Activated CD8-positive, alpha-beta memory T cell treated with anti-CD3 and anti-CD28 coated beads, Interleukin-2, amount 50 U/mL, for 1 hour (primary cell): ENCODE measurements around the gene CDH4.

Experiments
- DNase-seq: peaks from one replicate; pipeline ENCODE4 v3.0.0-alpha.2; 2020; ENCODE audit errors: extremely low read depth

CDH4 gene

DNA sequence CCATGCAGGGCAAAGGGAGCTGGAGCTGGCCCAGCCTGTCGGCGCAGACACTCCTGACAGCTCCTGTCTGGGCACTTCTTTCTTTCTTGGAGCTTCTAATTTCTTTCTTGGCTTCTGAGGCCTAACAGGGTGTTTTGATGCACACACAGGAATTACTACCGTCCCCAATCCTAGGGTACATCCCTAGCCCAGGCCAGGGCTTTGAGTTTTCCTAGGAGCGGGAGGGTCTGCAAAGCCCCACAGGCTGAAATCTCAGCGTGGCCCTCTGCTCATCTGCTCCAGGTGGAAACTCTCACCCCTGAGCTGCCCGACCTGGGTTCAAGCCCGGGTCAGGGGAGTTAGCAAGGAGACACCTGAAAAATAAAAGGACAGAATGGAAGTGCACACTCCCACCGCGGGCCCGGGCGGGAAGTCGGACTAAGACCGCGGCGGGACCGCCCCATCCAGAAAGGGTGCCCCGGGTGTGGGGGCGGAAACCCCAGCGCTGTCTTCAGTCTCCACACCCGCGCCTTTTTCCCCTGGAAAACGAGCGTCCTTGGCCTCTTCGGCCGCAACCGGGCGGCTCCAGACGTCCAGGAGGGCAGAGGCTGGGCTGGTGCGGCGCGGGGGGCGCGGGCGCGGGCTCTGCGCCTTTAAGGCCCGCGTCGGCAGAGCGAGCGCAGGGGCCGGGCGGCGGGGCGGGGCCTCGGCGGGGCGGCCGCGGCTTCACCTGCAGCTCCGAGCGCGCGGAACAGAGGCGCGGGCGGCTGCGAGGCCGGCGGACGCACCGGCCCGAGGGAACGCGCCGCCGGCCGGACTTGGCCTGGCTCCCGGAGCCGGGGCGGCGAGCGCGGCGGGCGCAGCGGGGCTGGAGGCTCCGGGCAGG is at the start of gene CDH4:
CDH4 (plus strand) TSS at position 733 of the 865 bp plus-strand sequence.
- DNase-seq = no peak

DNA sequence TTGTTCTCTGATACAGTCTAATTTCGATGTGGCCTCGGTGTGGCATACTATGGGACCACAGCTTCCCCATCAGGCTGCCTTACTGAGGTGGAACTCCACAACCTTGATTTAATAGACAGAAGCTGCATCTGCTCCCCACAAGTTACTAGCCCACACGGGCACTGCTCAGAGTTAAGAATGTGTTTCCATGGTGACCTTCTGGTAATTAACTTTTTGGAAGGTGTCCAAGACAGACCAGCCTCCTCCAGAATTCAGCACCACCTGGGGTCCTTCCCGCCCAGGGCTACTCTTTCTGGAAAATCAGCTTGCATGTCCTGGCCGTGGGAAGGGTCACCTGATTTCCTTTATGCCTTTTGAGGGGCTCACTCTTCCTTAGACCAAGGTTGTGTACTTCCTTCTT is 48.7 kb upstream of the CDH4 start:
- DNase-seq = no peak

DNA sequence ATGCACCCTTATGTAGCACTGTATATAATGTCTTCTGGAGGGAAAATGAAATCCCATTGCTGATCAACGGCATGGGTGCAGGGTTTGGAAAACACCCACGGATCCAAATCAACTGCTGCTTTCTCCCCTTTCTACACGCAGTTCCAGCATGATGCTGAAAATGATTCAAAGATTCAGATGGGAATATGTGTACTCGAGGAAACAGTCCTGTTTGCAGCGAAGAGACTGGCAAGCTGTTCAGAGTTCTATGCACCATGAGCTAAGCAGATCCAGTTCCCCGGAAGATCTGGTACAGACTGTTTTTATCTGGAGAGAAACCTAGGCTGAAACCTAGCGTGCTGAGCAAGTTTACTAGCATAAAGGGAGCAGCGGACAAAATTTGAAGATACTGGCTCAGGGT is 47.9 kb upstream of the CDH4 start:
- no peak for DNase-seq

DNA sequence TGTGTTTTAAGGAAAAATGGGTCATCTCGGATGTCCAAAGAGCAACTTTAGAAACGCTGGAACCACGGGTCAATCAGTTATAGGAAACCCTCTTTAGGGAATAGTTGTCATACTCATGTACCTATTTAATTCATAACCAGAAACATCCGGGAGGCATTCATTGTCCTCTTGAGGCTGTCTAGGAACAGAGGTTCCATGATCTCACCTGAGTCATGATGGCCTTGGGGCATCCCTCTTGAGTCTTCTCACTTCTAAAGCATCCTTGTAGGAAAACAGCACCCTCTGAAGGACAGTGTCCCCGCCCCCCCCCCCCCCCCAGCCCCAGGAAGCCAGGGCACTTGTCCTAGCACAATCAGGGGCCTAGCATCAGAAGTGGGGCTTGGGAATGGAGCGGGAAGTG is 46.3 kb upstream of the CDH4 start:
- no peak for DNase-seq

DNA sequence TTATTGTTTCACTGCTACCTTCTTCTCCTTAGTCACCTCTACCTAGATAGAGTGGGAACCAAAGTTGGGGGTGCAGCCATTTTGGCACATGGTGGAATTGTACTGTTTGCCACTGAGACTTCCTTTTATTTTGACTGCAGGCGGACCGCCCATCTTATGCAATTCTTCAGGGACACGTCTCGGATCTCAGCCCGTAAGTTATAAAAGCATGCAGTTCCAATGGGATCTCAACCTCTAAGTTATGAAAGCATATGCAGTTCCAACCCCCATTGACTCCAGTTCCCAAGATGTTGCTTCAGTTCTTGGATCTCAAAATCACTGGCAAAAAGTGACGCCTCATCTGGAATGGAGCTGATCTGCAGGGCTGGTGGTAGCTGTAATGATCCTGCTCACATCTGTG is 41.2 kb upstream of the CDH4 start:
- no peak for DNase-seq

DNA sequence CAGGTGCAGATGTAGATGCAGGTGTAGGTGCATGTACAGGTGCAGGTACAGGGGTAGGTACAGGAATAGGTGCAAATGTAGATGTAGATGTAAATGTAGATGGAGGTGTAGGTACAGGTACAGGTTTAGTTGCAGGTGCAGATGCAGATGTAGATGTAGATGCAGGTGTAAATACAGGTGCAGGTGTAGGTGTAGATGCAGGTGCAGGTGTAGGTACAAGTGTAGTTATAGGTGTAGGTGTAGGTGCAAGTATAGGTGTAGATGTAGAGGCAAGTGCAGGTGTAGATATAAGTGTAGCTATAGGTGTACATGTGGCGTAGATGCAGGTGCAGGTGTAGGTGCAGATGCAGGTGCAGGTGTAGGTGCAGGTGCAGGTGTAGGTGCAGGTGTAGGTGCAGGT is 34.2 kb upstream of the CDH4 start:
- DNase-seq = no peak

DNA sequence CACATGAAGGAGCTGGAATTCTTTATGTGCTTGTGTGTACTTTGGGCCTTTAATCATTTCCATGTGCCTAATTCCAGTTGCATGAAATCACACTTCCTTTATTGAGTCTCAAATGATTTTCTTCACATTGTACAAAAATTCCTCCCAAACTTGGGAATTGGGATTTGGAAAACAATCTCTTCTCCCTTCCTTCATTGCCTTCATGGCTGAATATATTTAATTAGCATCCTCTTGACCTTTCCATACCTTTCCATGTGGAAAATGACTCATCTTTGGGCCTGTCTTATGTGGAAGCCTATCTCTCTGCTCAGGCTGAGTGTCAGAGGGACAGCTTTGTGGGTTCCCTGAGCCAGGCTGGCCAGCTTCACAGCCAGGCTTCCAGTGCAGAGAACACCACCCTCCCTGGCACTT is 33.0 kb upstream of the CDH4 start:
- DNase-seq = no peak

DNA sequence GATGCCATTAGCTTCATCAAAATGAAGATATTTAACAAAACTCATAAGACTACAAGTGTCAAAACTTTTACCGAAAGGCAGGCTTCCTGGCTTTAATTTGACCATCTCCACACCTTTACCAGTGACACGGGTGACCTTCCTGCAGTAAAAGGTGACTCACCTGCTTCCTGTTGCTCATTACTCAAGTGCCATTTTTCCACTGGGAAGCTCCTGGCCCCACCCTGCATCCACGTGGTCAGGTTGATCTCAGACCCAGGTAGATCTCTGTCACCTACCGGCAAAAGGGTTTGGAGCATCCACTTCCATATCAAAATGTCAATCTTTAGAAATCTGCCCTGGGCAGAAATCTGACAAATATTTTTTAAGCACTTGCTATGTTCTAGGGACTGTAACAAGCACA is 31.9 kb upstream of the CDH4 start:
- no peak for DNase-seq

DNA sequence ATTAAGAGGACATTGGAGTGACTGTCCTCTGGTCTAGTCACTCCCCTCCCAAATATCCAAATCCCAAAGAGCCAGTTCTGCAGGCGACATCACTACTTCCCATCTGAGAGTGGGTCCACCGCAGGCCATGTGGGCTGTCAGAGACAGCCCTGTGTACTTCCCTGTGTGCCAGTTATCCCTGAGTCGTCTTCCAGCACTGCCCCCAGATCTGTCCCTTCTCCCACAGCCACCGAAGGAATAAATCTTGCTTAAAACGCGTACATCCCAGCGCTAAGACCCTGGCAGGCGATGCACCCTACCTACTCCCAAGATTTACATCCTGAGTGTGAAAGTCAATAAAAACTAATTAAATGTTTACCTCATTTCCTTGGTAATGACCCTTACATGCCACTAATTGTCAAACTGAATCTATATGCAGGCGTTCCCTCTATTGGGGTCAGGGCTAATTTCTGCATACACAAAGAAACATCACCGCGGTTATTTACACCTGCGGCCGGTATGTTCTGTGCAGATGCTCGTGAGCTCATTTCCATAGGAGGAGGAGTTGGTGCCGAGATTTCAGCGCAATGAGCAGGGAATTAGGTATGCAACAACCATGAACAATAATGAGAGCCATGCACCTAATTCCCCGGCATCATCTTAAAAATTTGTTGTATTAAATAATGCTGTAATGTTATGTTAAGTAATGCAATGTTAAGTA is 31.3 kb upstream of the CDH4 start:
- no peak for DNase-seq

DNA sequence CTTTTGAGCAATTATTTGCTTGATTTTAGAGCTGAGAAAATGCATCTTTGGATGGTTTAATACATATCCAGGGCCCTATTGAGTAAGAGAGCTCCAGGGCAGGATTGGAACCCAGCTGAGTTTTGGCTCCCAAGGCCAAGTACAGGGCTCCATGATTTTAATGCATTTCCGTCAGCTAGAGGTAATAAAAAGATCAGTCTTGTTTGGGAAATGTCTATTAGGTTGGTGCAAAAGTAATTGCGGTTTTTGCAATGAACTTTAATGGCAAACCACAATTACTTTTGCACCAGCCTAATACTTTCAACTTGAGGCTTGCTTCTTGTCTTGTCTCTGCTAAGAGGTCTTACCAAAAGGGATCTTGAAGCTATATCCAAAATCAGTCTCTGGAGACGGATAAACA is 29.4 kb upstream of the CDH4 start:
- DNase-seq = no peak

DNA sequence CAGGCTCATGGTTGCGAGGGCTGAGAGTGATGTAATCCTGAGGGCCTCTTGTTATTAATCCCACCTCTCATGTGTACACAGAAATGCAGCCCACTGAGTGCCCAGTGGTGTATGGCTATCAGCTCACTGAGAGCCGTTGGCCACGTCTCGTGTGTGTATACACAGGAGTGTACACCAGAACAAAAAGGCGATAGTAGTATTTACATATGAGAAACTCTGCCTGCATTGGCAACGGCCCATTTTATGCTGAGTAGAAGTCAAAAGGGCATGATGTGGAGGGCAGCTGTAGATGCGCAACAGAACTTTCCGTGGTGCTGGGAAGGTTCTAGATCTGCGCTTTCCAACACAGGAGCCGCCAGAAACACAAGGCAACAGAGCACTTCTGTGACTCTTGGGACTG is 28.9 kb upstream of the CDH4 start:
- DNase-seq = no peak

DNA sequence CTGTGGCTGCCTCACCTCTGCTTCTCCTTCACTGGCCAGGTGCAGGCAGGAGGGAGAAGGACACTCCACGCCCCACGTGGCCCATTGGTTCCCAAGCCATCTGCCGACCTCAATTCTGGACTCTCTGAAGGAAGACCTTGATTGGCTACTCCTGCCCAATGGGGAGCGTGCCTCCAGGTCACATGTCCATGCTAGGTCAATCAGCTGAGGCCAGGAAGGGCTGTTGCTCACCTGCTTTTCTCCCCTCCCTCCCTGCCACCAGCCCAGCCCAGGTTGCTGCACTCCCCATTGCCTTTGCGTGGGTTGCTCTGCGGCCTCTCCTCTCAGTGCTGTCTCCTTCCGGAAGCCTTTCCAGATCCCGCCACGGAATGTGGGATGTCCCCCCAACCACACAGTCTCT is 21.9 kb upstream of the CDH4 start:
- no peak for DNase-seq

DNA sequence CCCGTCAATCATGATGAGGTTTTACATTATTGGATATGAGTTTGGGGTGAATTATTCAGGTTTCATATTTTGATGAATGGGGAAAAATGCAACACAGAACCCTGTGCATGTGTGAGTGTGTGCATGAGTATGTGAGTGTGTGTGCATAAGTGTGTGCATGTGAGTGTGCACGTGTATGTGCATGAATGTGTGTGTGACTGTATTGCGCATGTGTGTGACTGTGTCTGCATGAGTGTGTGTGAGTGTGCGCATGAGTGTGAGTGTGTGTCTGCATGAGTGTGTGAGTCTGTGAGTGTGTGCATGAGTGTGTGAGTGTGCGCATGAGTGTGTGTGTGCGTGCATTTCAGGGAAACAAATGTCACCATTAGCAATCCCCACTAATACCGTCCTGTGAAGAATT is 18.5 kb upstream of the CDH4 start:
- no peak for DNase-seq

DNA sequence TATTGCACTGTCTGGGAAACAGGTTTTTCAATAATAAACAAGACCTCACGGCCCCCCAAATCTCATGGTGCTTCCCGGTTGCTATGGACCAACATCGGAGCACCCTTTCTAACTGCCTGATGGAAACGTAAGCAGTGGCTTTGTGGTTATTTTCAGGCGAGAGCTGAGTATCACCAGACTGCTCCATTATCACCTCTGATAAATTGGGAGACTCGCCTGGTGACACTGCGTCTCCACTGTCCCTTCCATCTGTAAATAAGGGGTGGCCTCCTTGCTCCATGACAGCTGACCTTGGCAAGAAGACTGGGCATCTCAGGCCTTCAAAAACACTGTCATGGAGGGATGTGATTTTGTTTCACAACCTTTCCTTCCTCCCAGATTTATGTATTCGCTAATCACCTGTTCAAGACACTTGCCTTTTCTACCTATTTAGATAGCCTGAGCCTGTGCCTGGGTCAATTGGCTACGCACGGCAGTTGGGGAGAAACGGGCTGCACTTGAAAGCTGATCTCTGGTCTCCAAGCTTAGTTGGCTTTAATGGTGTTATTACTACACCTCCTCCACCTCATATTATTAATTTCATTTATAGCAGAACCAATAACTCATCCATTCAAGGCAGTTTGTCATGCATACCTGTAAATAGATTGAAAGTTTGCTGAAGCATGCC is 17.7 kb upstream of the CDH4 start:
- no peak for DNase-seq

DNA sequence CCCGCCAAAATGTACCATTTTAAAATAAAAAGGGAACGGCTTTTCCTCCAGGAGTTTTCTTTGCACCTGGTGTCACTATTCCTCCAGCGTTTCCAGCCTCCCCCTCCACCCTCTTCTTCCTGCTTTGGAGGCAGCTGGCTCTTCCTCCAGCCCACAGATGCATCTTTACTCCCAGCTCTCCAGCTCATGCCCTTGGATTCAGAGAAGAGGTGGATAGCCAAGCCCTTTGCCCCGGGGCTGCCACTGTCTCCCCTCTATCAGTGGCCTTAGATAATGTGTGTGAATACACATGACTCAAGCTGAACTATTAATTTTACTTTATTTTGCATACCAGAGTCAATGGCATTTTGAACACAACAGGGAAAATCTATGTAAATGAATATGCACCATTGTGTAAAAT is 15.3 kb upstream of the CDH4 start:
- no peak for DNase-seq

DNA sequence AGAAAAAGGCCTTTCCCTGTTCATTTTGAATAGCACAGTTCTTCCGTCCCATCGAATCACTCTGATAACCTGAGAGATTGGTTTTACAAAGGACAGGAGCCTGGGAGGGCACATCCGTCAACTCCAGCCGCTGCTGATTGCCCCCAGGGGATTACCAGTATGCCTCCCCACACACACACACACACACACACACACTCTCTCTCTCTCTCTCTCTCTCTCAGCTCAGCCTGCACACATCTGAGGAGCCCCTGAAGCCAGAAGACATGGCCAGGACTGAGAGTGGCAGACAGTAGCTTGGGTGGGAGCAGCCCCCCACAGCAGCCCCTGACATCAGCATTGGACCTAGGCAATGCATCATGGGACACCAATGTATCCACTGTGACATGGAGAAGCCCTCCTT is 13.2 kb upstream of the CDH4 start:
- DNase-seq = no peak

DNA sequence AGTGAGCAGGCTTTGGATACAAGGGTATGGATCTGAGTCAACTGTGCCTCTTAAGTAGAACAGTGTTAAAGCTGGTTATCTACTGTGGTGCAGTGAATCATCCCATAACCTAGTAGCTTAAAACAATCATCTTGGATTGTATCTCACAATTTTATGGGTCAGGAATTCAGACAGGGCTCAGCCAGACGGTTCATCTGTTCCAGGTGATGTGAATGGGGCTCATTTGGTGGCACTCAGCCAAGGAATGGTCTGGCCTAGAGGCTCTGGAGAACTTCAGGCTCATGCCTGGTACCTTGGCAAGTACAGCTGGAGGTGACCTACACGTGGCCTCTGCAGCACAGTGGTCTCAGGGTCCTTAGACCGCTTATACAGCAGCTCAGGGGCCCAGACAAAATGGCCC is 11.2 kb upstream of the CDH4 start:
- no peak for DNase-seq

DNA sequence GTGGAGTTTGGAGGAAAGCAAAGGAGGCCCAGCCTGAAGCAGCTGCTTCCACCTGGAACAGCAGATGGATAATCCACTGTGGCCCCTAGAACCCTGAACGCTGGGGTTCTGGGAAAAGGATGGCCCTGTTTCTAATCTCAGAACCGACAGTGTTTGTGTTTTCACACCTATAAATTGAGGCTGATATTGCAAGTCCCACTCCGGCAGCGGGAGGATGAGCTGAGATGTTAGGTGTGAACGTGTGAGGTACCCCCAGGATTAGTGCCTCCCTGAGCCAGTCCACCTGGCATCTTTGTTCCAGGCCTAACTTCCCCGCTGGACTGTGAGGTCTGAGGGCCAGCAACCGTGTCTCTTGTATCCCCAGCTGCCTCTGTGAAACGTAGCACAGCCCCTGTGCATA is 7.8 kb upstream of the CDH4 start:
- no peak for DNase-seq

DNA sequence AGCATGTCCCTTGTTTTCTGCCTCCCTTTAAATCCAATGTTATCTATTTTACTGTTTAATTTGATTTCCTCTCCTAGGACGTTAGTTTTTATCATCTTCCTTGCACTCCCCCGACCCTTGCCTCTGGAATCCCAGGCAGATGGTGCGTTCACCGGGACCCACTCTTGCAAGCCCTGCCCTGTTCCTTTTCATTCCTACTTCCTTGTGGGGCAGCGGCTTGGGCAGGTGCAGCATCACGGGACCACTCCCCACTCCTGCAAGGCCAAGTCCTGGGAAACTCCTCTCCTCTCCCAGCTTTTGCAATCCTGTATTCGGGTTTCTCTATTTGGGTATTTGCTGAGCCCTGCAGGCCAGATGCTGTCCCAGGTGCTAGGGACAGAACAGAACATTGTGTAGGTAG is 5.8 kb upstream of the CDH4 start:
- no peak for DNase-seq

DNA sequence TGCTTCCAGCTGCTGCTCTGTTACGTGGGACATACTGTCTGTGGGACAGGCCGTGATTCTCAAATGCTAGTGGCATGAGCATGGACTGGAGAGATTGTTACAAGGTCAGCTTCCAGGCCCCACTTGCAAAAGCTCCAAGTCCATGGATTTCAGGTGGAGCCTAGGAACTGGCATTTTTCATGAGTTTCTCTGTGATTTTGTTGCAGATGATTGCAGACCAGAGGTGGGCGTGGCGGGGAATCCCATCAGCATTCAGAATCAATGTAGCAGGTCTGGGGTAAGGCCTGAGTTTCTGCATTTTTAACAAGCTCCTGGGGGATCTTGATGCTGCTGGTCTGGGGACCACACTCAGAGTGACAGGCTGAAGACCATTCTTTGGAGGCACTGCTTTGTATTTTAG is 2.4 kb upstream of the CDH4 start:
- DNase-seq = no peak

DNA sequence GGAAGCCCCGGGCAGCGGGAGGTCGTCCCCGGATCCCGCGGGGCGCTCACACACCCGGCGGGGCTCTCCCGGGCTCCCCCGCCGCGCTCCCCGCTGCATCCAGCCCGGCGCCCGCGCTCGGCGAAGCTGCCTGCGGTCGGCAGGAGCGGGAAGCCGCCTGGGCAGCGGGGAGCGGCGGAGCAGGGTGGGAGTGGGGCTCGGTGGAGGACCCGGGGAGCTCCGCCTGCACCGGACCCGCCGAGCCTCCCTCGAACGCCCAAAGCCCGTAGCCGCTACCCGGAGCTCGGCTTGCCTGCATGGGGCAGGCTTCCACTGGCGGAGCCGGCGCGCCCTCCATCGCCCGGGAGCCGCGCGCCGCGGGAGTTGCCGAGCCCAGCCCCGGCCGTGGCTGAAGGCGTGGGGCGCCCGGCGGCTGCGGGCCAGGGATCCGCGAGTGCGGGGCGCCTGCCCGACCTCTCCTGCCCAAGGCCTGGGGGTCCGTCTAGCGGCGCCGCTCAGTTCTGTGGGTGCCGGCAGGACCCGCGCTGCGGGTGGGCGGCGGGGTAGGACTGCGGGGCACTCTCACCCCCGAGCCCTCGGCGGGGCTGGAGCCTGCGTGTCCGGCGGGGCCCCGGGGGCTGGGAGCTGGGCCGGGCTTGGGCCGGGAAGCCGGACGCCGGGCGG is 671 bp downstream of the CDH4 start:
- no peak for DNase-seq

DNA sequence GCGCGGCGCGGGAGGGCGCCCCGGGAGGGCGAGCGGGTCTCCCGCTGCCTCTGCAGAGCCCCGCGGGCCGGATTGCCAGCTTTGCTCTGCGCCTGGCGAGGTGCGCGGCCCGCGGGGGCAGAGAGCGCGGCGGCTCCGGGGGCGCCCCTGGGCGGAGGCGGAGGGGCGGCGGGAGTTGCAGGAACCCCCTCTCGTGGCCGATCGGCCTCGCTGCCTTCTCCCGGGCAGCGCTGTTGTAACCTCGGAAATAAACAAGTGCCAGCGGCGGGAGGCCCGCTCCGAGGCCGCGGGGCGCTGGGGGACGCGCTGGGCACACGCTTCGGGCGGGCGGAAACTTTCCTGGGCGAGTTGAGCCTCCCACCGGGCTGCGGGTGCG is 1.2 kb downstream of the CDH4 start:
- DNase-seq = no peak
